Stimulated activated CD4-positive, alpha-beta T cell treated with anti-CD3 and anti-CD28 coated beads, TNF-alpha, amount 100 ng/mL, for 48 hours (primary cell): ENCODE data around the gene COL27A1.

Experiments used
- DNase-seq, 3 donors: peaks; one replicate each; pipeline ENCODE4 v3.0.0-alpha.2; 2020; ENCODE audit warnings: low read depth in 3 of 3

COL27A1 gene

DNA sequence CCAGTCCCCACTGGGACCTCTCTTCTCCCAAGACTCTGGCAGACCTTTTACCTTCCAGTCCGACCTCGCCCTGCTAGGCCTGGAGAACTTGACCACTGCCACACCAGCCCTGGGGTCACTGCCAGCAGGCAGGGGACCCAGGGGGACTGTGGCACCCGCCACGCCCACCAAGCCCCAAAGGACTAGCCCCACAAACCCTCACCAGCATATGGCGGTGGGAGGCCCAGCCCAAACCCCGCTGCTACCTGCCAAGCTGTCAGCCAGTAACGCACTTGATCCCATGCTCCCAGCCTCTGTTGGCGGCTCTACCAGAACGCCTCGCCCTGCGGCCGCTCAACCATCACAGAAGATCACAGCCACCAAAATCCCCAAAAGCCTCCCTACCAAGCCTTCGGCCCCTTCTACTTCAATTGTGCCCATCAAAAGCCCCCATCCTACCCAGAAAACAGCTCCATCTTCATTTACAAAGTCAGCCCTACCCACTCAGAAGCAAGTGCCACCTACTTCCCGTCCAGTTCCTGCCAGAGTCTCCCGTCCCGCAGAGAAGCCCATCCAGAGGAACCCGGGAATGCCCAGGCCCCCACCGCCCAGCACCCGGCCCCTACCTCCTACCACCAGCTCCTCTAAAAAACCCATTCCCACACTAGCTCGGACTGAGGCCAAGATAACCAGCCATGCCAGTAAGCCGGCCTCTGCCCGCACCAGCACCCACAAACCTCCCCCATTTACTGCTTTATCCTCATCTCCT lies 13.1 kb downstream of the COL27A1 start:
- no peak for DNase-seq

DNA sequence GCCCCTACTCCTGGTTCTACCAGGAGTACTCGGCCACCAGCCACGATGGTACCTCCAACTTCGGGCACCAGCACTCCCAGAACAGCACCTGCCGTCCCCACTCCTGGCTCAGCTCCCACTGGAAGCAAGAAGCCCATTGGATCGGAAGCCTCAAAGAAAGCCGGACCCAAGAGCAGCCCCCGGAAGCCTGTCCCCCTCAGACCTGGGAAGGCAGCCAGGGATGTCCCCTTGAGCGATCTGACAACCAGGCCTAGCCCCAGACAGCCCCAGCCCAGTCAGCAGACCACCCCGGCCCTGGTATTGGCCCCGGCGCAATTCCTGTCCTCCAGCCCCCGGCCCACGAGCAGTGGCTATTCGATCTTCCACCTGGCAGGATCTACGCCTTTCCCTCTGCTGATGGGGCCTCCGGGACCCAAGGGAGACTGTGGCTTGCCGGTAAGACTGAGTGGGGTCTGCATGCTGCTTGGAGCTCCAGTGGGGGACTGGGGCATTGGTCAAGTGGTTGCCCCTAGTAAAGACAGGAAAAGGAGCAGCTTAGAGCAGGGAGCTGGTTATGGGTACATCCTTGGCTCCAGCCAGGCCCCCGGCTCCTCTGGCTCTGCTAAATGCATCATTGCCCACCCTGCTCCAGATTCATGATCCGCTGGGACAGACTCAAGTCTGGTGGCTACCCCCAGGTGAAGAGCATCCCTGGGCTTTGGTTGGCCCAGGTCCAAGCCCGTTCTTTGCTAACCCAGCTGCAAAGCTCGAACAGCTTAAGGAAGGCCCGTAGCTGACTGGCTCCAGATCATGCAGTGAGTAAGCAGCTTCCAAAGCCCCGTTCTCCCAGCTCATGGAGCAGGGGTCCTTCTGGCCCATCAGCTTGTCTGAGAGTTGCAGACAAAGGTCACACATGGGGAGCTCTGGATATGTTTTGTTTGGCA lies 14.0 kb downstream of the COL27A1 start:
- no peak for DNase-seq

DNA sequence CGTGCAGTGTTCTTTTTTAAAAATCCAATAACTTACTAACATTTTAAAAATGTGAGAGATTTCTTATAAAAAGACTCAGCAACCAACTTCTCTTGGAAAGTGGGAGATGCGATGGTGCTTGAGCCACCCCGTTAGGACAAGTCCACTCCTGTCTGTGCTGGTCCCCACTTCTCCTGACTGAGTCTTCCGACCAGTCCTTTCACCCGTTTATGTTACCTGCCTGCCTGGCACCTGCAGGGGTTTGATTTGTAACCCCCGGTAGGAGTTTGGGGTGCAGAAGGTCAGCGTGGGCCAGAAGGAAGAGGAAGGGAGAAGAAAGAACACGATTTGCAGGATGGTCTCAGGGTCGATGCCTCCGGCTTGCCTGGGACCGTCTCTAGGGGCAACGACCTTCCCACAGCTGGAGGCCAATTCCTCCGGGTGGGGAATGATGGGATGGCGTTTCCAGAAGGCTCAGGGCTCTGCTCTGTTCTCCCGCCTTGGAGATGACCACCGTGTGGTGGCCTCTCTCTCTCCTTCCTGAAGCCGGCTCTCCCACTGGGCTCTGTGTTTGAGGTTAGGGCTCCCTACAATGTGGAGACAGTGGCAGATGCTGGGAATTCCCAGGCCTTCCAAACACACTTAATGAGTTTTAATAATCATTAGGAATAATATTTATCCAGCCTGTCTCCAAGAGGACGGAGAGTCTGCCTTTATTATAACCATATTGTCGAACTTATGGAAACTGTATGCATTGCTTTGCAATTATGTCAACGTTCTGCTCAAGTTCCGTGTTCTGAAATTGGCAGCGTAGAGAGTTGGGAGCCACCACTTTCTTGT lies 14.8 kb downstream of the COL27A1 start:
- DNase-seq, result no peak

DNA sequence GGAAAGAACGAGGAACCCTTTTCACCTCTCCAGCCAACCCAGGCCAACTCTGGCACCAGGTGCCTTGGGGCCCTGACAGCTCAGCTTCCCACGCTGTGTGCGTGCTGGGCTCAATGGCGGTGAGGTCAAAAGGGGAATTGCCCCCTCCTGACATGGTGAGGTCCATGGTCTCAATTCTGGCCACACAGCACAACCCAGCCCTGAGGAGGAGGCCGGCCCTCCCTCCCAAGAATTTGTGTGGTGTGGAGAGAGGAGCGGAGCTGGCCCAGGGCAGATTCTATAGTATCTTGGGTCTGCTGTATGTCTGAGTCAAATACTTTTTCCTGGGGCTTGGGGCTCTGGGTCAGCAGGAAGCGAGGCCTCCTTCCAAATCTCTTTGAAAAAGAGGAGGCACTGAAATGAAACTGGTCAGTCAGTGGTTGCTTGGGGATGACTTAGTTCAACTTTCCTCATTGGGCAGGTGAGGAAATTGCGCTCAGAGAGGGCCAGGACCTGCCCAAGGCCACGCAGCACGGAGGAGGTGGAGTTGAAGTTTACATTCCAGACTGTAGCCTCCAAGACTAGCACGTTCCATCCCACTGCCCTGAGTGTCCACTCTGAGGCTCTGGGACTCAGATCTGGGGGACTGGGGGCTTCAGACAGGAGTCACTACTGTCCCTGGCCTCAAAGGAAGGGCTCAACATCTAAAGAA lies 15.6 kb downstream of the COL27A1 start:
- DNase-seq, result no peak

- DNase-seq, result no peak
Observed at GRCh38 chr9:114171500-114171899, 16.2 kb downstream of the COL27A1 start.

DNA sequence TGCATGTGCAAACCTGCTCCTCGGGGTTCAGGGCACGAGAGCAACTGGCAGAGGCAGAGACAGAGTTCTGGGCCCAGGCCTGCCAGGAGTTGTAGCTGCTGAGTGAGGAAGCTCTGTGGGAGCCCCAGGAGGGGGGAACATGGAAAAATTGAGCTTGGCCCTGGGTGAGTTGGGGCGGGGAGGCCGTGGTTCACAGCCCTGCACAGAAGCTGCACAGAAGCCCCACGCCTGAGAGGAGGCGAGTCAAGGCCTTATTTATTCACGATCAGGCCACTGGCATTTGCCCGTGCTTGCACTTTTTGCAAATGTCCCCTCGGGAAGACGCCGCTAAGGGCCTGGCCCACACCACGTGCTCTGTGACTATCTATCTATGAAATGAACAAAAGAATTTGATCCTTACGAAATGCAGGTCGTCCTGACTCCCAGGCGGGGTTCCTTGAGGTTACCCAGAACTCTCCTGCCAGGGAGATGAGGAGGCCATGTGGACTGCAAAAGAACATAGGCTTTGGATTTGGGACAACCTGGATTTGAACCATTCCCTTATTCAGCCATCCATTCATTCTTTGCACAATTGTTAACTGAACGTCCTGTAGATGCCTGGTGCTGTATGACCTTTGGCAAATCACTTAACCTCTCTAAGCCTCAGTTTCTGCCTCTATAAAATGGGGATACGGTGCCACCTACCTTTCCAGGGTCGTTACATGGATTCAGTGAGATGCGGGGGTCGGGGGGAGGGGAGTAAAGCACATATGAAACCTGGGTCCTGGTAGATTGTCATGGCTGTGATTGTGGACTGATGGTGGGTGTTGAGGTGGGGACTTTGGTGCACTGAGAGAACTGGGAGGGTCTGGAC lies 17.9 kb downstream of the COL27A1 start:
- DNase-seq, result no peak

GRCh38 chr9:114174557-114174875 lies 19.2 kb downstream of the COL27A1 start:
- DNase-seq, result no peak

DNA sequence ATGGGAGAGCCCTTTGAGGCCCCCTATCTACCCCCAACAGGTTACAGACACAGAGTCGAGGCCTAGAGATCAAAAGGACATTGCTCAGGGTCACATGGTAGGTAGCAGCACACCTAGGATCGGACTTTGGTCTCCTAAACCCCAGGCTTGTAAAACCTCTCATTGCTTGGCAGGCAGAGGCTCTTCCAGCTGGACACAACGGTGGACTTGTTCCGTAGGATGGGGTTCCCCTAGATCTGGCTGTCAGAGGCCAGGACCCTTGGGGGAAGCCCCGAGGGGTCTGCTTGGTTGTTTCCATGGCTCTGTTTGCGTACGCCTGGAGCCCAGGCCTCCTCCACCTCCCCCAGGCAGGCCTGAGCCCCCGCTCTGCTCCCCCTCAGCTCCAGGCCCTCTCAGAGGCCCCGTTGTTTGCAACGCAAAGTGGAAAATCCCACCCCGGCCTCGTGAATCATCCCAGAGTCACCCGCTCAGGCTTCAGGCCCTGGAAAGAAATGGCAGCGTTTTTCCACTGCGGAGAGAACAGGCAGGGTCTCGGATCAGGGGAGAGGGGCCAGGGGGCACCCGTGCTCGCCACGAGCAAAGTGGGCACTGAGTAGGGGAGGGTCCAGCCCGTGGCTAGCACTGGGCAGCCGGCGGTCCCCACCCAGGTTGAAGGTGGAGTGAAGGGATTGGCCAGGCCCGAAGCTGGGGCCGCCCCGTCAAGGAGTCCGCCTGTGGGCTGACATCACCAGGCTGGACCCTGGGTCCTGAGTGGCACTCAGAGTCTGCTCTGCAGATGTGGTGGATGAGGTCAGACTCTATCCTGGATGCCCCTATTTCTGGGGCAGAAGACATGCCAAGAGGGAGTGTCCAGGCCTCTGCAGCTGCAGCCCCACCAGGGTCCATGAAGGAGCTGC lies 19.8 kb downstream of the COL27A1 start:
- DNase-seq, result no peak

GRCh38 chr9:114176624-114177291 lies 21.4 kb downstream of the COL27A1 start:
- DNase-seq, result no peak

- DNase-seq, result no peak
Observed at GRCh38 chr9:114177423-114178064, 22.2 kb downstream of the COL27A1 start.

- no peak for DNase-seq
Observed at GRCh38 chr9:114178076-114178475, 22.7 kb downstream of the COL27A1 start.

DNA sequence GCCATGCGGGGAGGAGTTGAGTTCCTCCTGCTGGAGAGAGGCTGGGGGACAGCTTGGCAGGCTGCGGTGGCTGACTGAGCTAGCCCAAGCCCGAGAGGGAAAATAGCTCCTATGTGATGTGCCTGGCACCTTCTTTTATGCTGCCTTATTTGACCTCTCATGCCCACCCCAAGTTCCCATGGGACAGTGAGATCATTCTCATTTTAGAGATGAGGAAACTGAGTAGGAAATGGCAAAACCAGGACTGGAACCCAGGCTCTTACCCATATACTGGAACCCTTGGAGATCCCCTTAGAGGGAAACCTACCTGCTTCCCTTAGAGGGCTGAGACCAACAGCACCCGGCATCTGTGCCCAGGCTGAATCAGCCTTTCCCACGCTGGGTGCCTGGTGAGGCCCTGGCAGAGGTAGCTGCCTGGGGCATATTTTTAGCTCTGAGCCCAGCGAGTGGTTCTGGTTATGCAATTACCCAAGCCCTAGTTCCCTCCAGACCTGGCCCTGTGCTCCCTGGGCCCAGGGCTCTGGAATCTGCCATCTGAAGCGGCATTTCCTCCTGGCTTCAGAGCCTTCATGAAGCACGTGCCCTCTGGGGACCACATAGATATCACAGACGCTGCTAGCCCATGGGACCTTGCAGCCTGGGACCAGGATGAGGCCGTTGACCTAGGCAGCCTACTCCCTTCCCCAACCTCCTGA lies 23.6 kb downstream of the COL27A1 start:
- DNase-seq, result no peak

- no peak for DNase-seq
Observed at GRCh38 chr9:114179516-114179915, 24.2 kb downstream of the COL27A1 start.

DNA sequence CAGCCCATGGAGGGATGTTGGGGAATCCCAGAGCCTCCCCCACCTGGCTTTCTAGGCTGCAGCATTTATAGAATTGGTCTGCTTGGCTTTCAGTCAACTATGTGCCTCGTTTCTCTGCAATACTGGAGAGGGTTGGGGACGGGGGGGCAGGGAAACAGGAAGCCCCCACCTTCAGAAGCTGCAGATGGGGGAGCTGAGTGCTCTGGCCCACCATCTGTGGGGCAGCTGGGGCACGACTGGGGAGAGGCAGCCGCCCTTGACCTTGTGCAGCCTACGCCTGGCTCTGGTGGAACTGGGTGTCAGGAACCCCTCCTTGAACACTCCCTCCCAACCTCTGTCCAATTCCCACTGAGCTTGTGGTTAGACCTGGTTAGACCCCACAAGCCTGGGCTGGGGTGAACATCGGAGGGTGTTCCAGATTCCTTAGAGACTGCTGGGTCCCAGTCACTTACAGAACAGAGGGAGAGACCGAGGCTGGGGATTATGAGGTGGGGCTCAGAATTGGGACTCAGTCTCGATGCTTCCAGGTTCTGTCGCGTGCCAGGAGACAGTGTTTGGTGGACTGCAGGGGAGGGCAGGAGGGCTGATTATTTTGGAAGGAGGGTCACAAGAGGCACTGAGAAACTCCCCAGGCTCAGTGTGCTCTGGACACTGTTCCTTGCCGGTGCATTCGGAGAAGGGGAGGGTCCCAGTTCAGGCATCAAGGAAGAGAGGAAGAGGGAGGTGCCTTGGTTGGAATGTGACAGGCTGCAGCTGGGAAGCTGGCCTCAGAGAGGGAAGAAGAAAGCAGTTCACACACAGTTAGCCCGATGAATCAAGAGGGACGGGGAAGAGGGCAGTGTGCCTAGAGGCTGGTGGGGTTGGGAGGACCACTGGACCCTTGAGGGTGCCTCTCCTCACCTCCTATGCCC lies 25.6 kb downstream of the COL27A1 start:
- DNase-seq, result no peak

DNA sequence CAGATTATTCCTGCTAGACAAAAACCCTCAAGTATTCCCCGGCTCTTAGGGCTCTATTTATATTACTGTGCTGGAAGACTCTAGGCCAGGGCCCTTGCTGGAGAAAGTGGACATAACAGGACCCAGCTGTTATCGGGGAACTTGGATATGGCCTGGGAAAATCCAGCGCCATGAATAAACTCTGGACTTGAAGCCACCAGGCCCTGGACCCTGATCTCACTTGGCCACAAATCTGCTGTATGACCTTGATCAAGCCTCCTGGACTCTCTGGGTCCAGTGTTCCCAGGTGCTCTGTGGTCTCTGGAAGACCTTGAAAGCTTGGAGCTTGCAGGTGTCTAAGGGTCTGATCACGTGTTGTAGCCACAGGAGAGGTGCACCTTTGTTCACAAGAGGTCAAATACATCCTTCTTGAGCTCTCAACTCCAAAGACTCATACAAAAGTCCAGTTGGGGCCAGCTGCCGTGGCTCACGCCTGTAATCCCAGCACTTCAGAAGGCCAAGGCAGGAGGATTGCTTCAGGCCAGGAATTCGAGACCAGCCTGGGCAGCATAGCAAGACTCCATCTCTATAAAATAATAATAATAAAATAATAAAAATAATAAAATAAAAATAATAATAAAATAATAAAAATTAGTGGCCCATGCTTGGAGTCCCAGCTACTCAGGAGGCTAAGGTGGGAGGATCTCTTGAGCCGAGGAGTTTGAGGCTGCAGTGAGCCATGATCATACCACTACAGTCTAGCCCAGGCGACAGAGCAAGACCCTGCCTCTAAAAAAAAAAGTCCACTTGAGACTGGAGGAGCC lies 26.5 kb downstream of the COL27A1 start:
- DNase-seq, result no peak

GRCh38 chr9:114183006-114183405 lies 27.7 kb downstream of the COL27A1 start:
- DNase-seq, result no peak
